AG04450 (cell line): Measurements from ENCODE around the gene PLCXD1. TPM values are rescaled to one million over a fixed set of nuclear protein-coding genes. Genes with fewer than 3 reads are reported as not detected.

Experiments
- CTCF ChIA-PET: fragments of 300-600, 350-600 bp; formaldehyde crosslinking; extraction: SDS; loops from one replicate; lab custom pipeline; 2022; ENCODE audit warnings: antibody characterized with exemption, inconsistent platforms; lab: Charles Lee
- POLR2A ChIA-PET: fragments of 350-600 bp; formaldehyde crosslinking; extraction: SDS; loops from one replicate; lab custom pipeline; 2021; ENCODE audit warnings: antibody characterized with exemption, inconsistent platforms; lab: Yijun Ruan, JAX
- DNase-seq: peaks from one replicate; pipeline ENCODE4 v3.0.0-alpha.2; 2011; ENCODE audit warnings: low read depth, low spot score
- H3K27ac ChIP-seq: one replicate; pipeline ENCODE4 v1.5.1; 2012; ENCODE audit warnings: low read depth, low read length, control low read depth
- H3K27me3 ChIP-seq: one replicate; pipeline ENCODE4 v1.6.0; 2012; ENCODE audit warnings: low read length; ENCODE audit not compliant: control insufficient read depth, insufficient read depth
- H3K4me3 ChIP-seq: 2 replicates; pipeline ENCODE4 v1.5.1; 2011; ENCODE audit warnings: mild to moderate bottlenecking, low read depth, low read length, control low read depth
- H3K9me3 ChIP-seq: 2 replicates; pipeline ENCODE4 v1.5.1; 2012; ENCODE audit warnings: low read length; ENCODE audit not compliant: control insufficient read depth, insufficient read depth
- CTCF ChIP-seq: IDR thresholded peaks from 2 replicates; pipeline ENCODE4 v1.5.1; 2011; ENCODE audit warnings: low read depth, low read length, control low read depth, inconsistent platforms
- polyA plus RNA-seq: library from polyadenylated mRNA; depleted of rRNA; stranded (reverse); fragments of >200 nt; gene quantifications from 2 replicates; pipeline ENCODE4 v1.2.3, GENCODE V29; 2011

Gene PLCXD1
- polyA plus RNA-seq, 1 experiment, result 9.0 TPM

DNA sequence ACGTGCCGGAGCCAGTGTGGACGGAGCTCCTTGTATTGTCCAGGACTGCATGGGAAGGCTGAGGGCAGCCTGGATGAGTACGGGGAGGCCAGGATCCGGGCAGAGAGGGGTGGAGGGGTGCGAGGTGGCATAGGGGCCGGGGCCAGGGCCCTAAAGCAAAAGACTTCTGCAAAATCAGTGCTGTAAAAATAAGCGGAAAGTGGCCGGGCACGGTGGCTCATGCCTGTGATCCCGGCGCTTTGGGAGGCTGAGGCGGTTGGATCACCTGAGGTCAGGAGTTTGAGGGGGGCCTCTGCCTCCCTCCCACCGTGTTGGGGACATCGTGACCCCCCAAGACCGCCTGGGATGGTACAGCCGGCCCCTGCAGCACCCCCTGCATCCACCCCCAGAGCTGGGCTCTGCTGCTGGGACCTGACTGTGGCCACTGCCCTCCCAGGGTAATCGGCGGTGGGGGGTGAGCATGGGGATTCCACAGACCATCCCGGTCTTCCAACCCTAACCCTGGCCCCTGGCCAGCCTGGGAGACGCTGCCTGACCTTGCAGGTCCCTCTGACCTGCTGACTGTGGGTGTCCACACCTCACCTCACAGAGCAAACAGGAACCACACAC, 23.4 kb upstream of the PLCXD1 start:
- H3K9me3 ChIP-seq, result peaks cover 57% of the 10 kb centered on the region
- H3K4me3 ChIP-seq, result no peak overlapping the region
- ChIA-PET POLR2A (no interaction called here), CTCF (no interaction called here)
- no peak overlapping the region for H3K27ac ChIP-seq
- no peaks in the 10 kb centered on the region for H3K27me3 ChIP-seq
- DNase-seq, result no peak
- no peak for TF ChIP-seq CTCF

- no peak for TF ChIP-seq CTCF
- POLR2A ChIA-PET, result no interaction called here
- peaks cover 53% of the 10 kb centered on the region for H3K9me3 ChIP-seq
- H3K27ac ChIP-seq, result no peak overlapping the region
- H3K27me3 ChIP-seq, result no peaks in the 10 kb centered on the region
- no peak overlapping the region for H3K4me3 ChIP-seq
- CTCF ChIA-PET, result no interaction called here
- no peak for DNase-seq
Measured at GRCh38 chrX:258291-259040, 22.7 kb upstream of the PLCXD1 start.

DNA sequence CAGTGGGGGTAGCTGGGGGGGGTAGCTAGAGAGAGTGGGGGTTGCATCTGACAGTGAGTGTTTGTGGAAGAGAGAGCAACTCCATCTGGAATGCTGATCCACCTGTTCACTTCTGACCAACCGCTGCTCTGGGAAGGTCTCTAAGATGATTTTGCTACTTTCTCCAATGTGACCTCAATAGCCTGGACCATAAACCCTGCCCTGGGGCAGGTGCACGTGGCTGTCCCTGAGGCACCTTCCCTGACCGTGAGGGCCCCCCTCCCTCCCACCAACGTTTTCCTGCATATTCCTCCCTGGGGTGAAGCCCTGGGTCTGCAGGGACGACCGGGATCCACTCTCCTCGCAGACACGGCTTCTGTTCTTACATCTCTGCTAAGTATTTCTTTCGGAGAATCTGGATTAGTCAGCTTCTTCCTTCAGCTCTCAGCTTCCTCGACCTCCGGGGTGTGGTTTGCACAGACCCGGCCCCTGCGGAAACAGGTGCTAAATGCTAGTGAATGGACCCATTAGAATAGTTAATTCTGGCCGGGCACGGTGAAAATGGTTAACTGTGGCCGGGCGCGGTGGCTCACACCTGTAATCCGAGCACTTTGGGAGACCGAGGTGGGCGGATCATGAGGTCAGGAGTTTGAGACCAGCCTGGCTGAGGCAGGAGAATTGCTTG, 21.4 kb upstream of the PLCXD1 start:
- TF ChIP-seq CTCF, result no peak
- DNase-seq, result no peak
- H3K4me3 ChIP-seq, result no peak overlapping the region
- ChIA-PET CTCF (no interaction called here), POLR2A (no interaction called here)
- H3K27me3 ChIP-seq, result no peaks in the 10 kb centered on the region
- no peak overlapping the region for H3K27ac ChIP-seq
- peaks cover 42% of the 10 kb centered on the region for H3K9me3 ChIP-seq

- no peak for DNase-seq
- POLR2A ChIA-PET, result no interaction called here
Measured at GRCh38 chrX:261167-261918, 19.8 kb upstream of the PLCXD1 start.

More at GRCh38 chrX:261167-261918, 19.8 kb upstream of the PLCXD1 start:
- H3K4me3 ChIP-seq, result no peak overlapping the region
- peaks cover 26% of the 10 kb centered on the region for H3K9me3 ChIP-seq
- no peaks in the 10 kb centered on the region for H3K27me3 ChIP-seq
- TF ChIP-seq CTCF, result no peak
- no peak overlapping the region for H3K27ac ChIP-seq
- CTCF ChIA-PET, result no interaction called here
